IPS-11a (cell line): Measurements from ENCODE around the gene ACTRT2.

ENCODE experiments used
- H3K4me3 ChIP-seq: one replicate; pipeline ENCODE4 v1.5.1; 2013; ENCODE audit warnings: low read depth, low read length, control low read depth

Gene ACTRT2

DNA sequence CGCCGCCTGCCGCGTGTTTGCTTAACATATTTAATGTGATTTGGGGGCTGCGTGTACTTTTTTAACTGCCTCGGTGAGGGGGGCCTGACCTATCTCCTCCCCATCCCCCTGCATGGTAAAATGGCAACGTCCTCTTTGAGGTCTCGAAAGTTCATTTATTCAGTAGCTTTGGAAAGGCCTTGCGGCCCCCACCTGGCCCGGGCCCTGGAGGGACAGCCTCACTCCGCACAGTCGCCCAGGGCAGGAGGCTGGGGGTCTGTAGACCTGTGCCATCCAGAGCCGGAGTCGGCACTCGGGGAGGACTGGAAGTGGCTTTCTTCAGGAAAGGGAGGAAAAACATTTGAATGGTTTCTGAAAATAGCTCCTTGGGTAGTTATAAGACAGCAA is 38.0 kb upstream of the ACTRT2 start:
- H3K4me3 ChIP-seq: no peak overlapping the region

DNA sequence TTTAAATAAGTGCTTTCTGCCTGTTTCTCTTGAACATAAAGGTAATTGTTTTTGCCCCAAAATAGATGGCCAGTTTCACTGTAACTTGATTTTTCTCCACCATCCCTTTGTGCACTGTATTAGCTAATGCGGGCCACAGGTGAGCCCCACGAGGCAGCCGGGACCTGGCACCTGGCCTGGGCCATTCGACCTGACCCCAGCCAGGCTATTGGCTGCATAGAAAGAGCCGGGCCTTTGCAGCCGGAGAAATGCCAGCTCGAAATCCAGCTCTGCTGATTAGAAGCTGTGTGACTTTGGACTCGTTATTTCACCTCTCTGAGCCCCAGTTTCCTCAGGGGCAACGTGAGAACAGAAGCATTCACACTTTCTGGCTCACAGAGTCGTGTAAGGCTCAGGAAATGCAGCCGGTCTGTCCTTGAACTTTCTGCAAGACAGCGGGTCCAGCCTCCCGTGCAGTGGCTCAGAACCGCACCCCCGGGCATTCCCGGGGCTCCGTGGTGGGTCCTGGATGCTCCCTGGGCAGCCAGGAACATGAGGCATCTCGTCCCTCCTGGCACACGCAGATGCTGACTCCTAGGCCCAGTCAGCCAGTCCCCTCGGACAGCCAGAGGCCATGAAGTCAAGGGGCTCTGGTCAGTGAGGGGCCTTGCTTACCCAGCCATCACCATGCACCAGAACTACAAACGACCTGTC is 37.4 kb upstream of the ACTRT2 start:
- H3K4me3 ChIP-seq: no peak overlapping the region

GRCh38 chr1:2984399-2985061 is 36.7 kb upstream of the ACTRT2 start:
- no peak overlapping the region for H3K4me3 ChIP-seq

- H3K4me3 ChIP-seq: no peak overlapping the region
Measured at GRCh38 chr1:2985067-2985561, 36.2 kb upstream of the ACTRT2 start.

DNA sequence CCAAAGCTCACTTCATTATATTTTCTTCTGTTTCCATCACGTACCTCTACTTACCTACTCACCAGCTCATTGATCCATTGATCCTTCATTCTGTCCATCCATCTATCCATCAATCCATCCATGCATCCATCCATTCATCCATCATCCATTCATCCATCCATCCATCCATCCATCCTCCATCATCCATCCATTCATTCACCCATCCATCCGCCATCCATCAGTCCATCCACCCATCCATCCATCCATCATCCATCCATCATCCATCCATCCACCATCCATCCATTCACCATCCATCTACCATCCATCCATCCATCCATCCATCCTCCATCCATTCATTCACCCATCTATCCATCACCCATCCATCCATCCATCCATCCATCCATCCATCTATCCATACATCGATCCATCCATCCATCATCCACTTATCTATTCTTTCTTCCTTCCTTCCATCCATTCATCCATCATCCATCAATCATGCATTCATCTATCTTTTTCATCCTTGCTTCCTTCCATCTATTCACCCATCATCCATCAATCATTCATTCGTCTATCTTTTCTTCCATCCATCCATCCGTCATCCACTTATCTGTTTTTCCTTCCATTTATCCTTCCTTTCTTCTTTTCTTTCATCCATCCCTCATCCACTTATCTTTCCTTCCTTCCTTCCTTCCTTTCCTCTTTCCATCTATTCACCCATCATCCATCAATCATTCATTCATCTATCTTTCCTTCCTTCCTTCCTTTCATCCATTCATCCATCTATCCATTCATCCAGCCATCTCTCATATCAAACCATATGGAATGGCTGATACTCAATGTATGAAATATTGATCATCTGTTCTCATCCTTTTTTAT is 35.3 kb upstream of the ACTRT2 start:
- H3K4me3 ChIP-seq: no peak overlapping the region

GRCh38 chr1:2986549-2987305 is 34.5 kb upstream of the ACTRT2 start:
- H3K4me3 ChIP-seq: no peak overlapping the region

DNA sequence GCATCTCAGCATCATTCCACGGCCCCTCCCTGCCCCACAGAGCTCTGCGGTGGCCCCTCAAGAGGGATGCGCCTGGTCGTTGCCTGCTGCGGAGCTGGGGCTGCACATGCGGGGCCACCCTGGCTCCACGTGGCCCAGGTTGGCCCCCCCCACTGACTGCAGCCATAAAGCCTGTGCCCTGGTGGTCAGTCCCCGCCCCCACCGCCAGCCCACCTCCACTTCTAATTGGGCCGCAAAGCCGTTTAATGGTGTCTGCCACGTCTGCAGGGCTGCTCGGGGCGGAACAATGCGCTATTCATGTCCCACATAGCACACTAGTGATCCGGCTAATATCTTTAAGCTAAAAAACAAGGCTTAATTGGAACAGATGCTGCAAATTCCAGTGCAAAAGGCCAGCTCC is 33.5 kb upstream of the ACTRT2 start:
- H3K4me3 ChIP-seq: no peak overlapping the region

GRCh38 chr1:2988256-2988655 is 33.0 kb upstream of the ACTRT2 start:
- no peak overlapping the region for H3K4me3 ChIP-seq

GRCh38 chr1:2989185-2989584 is 32.1 kb upstream of the ACTRT2 start:
- H3K4me3 ChIP-seq: no peak overlapping the region

- no peak overlapping the region for H3K4me3 ChIP-seq
Measured at GRCh38 chr1:2989976-2990375, 31.3 kb upstream of the ACTRT2 start.

- no peak overlapping the region for H3K4me3 ChIP-seq
Measured at GRCh38 chr1:2990376-2991115, 30.7 kb upstream of the ACTRT2 start.

- H3K4me3 ChIP-seq: no peak overlapping the region
Measured at GRCh38 chr1:2991753-2992495, 29.3 kb upstream of the ACTRT2 start.

GRCh38 chr1:2998503-2999100 is 22.7 kb upstream of the ACTRT2 start:
- no peak overlapping the region for H3K4me3 ChIP-seq

DNA sequence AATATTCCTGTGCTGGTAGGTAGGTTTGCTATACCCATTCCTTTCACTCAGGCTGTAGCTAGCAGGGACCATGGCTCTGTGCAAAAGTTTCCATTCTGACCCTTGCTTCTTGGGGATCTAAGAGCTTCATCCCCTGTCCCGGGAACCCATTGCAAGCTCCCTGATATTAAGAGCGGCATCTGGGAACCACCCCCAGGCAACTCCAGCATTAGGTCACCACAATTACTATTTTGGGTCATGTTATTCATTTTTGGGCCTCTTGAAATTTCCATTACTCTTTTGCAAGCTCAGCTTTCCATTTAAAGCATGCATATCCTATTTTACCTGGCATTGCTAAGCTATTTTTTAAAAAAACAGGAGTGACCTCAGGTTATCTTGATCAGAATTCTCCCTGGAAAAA is 22.1 kb upstream of the ACTRT2 start:
- H3K4me3 ChIP-seq: no peak overlapping the region

DNA sequence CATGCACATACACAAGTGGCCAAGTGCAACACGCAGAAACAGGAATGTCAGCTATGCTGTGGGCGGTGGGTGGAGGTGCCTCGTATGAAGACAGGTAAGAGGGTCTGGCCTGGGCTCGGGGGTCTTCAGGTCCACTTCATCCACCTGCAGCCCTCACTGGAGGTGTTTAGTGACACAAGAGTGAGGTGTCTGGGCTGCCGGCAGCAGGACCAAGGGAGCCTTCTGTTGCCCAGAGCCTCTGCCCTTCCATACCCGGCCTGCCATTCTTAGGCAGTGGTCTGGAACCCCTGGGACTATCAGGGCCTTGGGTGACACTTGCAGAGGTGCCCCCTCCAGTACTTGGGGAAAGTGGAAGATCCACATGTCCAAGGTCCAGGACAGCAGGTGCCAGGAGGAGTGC is 21.7 kb upstream of the ACTRT2 start:
- H3K4me3 ChIP-seq: no peak overlapping the region

- H3K4me3 ChIP-seq: no peak overlapping the region
Measured at GRCh38 chr1:3000214-3000613, 21.1 kb upstream of the ACTRT2 start.

DNA sequence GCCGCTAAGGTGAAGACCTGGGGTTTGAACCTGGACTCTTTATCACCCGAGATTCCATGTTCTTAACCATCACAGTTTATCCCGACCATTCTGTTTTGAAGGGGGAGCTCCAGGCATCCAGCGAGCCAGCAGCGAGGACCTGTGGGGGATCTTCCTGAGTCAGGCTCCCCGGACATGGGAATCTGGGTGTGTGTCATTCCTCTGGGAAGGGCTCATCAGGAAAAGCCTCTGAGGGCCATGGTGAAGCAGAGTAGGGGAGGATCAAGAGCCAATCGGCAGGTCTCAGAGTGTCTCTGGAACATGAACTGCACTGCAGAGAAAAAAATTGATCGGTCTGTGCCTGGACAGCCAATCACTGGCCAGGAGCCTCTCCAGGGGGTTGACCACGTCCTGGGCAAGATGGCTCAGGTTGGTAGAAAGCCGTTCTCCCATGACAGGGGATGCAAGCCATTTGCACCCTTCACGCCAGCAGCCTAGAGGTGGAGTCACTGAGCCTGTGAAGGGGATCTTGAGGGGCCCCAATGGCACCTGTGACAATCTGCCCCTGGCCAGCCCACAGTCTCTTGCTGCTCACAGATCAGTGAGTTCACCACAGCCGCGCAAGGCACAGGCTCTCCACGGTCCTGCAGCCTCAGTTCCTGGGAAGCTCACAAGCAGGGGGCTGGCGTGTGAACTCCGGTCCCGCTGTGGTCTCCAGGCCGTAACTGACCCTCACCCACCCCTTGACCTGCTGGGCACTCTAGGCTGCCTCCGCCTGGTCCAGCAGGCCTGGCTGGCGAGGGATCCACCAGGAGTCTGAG is 20.4 kb upstream of the ACTRT2 start:
- no peak overlapping the region for H3K4me3 ChIP-seq
